Rectal smooth muscle tissue (tissue), 1 donor: ENCODE measurements around the gene PLEKHG3.

ENCODE experiments used
- H3K27ac ChIP-seq: one replicate; pipeline ENCODE4 v1.7.0; 2013; ENCODE audit warnings: low read depth, low read length, inconsistent platforms
- H3K27me3 ChIP-seq: one replicate; pipeline ENCODE4 v1.7.0; 2013; ENCODE audit warnings: low read length; ENCODE audit not compliant: control insufficient read depth, insufficient read depth
- H3K36me3 ChIP-seq: one replicate; pipeline ENCODE4 v1.7.0; 2013; ENCODE audit warnings: low read length; ENCODE audit not compliant: control insufficient read depth, insufficient read depth
- H3K4me1 ChIP-seq: one replicate; pipeline ENCODE4 v1.7.0; 2013; ENCODE audit warnings: low read length; ENCODE audit not compliant: control insufficient read depth, insufficient read depth
- H3K4me3 ChIP-seq: one replicate; pipeline ENCODE4 v1.7.0; 2013; ENCODE audit warnings: low read length
- H3K9ac ChIP-seq: one replicate; pipeline ENCODE4 v1.7.0; 2013; ENCODE audit warnings: low read length

PLEKHG3 gene

DNA sequence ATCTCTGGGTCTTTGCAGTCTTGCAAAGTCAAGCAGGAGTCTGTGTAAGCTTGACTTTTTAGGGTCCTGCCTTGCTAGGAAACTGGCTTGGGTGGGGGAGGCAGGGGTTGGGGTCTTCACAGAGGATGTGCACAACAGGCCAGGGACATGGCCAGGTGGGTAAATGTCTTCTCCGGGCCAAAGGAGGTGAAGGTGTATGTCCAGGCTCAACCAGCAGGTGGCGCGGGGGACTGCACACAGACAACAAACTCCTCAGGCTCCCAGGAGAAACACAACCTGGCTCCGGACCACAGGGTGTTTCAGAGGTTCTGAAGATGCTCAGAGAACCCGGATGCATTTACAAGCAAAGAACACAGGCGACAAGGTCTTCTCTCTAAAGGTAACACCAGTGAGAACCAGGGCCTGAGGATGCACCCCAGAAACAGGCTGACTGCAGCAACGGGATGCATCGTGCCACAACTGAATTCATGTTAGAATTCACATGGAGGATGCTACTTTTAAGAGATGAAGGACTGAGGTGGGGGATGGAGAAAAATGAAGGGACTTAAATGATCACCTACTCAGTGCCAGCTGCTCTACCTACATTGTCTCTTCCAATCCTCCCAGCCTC, 56.0 kb downstream of the PLEKHG3 start:
- Histone ChIP-seq H3K4me1 (peaks cover 41% of the 10 kb centered on the region), H3K27me3 (no peaks in the 10 kb centered on the region), H3K27ac (no peak overlapping the region), H3K36me3 (no peaks in the 10 kb centered on the region), H3K4me3 (no peak overlapping the region), H3K9ac (no peak overlapping the region)

DNA sequence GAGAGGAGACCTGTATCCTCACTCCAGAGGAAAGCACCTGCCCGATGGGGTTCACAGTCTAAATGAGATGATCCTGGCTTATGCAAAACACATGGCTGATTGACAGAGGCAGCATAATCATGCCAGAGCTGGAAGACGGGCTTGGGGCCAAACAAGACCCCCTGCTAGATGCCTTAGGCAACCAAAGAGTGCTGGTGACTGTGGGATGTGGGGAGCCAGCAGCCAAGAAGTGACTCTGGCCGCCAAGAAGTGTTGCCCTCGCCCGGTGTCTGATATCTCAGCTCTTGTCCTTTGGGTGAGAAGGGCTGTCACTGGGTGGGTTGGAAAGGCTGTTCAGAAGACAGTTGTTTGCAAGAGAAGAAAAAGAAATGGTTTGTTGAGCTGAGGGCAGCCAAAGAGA, 56.7 kb downstream of the PLEKHG3 start:
- H3K9ac ChIP-seq = no peak overlapping the region
- no peaks in the 10 kb centered on the region for H3K27me3 ChIP-seq
- H3K27ac ChIP-seq = no peak overlapping the region
- H3K36me3 ChIP-seq = no peaks in the 10 kb centered on the region
- H3K4me3 ChIP-seq = no peak overlapping the region
- peaks cover 37% of the 10 kb centered on the region for H3K4me1 ChIP-seq

DNA sequence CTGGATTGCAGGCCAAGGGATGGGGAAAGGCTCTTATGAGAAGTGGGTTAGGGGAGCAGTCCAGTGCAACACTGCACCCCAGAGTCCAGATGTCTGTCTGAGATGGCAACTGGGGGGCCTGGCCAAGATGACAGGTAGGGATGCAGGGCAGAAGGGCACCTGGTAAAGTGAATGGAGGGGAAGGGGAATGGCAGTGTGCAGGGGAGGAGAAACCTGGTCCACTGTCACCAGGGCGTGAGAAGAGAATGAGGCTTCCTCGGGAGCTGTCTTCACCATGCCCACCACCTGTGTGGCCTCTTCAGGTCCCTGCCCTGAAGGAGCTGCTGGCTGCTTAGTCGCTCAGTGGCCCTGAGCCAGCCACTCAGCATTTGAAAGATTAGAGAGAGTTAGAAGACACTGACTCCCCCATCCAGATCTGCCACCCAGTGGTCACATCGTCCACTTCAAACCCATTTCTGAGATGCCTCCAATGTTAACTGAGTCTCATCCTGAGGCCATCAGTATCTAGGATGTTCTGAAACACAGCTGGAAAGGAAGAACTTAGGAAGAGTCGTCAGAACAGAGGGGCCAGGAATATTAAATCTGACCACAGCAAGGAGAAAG, 57.3 kb downstream of the PLEKHG3 start:
- Histone ChIP-seq H3K36me3 (no peaks in the 10 kb centered on the region), H3K4me1 (peaks cover 36% of the 10 kb centered on the region), H3K4me3 (peak overlapping the region; percentile 2), H3K27ac (peak overlapping the region; percentile 84), H3K9ac (no peak overlapping the region), H3K27me3 (no peaks in the 10 kb centered on the region)

DNA sequence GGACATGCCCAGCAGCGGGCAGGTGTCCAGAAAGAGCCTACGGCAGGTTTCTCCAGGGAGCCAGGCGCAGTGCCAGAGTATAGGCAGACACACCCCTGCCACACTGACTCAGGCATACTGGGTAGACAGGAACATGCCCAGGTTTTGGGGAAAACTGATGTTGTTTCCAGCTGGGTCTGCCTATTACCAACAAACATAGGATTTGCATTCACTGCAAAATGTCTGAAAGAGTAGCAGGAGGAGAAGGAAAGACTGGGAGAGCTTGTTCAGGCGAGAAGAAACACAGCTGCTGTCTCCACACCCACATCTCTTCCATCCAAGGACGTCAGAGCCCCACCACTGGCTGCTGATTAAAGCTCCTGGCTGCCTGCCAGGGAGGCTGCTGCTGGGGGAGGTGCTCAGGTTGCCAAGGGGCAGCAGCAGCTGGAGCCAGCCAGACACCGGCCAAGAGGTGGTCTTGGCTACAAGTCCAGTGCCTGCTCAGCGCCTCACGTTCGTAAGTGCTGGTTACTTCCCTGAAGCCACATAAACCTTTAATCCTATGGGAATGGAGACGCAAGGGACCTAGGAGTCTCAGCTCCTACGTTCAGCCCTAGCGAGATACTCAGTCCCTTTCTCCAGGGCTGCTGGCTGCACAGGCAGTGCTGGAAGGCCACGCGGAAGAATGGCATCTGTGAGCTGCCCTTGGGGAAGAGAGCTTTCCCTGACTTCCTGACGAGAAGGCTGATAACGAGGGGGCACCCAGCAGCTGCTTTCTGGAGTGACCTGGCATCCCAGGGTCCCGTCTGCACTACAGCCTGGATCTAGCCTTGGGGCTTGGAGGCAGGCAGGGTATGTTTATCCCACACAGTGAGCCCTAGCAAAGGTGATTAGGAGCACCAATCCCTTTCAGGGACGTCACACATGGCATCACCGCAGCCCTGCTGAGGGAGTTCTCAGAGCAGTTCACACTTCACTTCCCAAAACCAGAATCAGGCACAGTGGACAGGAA, 58.1 kb downstream of the PLEKHG3 start:
- H3K4me3 ChIP-seq = peak overlapping the region; percentile 2
- no peaks in the 10 kb centered on the region for H3K36me3 ChIP-seq
- peaks cover 36% of the 10 kb centered on the region for H3K4me1 ChIP-seq
- H3K27me3 ChIP-seq = no peaks in the 10 kb centered on the region
- H3K9ac ChIP-seq = peak overlapping the region; percentile 19
- H3K27ac ChIP-seq = peak overlapping the region; percentile 84

DNA sequence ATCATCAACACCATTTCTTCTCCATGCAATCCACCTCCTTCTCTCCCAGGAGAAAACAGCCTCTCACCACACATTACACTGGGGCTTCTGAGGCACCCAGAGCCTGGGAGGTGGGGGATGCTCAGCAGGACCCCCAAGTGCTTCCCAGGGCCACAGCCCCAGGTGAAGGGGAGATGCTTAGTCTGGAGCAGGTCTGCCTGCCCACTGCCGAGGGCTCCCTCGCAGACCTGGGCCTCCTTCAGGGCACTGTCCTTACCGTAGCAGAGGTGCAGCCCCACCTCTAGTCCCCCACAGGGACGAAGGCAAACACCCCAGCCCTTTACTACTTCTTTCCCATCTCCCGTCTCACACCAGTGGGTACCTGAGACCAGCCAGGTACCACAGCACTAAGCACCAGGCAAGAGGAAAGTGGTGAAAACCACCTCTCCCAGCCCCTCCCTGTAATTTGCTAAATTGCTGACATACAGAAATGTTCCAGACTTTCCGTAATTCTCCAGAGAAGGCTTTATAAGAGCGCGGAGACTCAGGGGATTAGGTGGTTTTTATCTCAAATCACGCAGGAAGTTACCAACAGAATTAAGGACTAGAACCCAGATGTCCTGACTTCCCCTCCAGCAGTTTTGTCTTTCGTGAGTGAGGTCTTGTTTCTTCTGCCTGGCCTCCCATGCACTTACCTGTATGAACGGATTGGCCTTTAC, 59.0 kb downstream of the PLEKHG3 start:
- Histone ChIP-seq H3K9ac (no peak overlapping the region), H3K27me3 (no peaks in the 10 kb centered on the region), H3K36me3 (no peaks in the 10 kb centered on the region), H3K27ac (peak overlapping the region; percentile 84), H3K4me1 (peaks cover 32% of the 10 kb centered on the region), H3K4me3 (no peak overlapping the region)

DNA sequence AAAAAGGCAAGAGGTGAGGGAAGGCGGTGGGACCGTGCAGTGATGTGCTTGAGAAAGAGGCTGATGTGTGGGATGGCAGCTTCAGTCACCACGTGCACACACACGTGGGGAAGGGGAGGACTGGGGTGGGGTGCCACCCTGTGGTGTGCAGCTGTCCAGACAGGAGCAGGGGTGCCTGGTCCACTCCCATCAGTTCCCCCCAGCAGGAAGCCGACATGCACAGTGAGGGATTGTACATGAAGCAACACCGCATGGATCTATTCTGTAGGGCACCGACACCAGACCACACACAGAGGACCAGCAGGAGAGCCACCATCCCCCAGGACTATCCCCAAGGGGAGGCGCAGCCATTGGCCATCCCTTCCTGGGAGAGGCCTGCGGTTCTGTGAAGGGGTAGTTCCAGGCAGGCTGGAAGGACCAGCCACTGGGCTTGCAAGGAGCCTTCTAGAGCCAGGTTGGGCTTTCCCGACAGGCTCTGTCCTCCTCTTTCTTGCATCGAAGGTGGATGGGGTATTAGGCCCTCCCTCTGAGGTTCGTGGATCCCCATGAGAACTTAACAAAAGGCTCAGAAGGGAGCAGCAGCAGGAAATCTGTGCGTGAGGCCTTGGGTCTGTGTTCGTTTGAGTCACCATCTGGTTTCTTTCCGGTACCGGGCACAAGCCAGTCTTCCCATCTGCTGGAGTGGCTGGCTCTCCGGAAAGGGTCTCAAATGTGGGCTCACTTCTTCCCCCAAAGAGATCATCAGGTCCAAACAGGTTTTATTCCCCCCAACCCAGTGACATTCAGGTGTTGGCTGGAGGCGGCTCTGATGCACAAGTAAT, 59.8 kb downstream of the PLEKHG3 start:
- Histone ChIP-seq H3K9ac (no peak overlapping the region), H3K36me3 (no peaks in the 10 kb centered on the region), H3K27ac (peak overlapping the region; percentile 33), H3K27me3 (no peaks in the 10 kb centered on the region), H3K4me1 (peaks cover 24% of the 10 kb centered on the region), H3K4me3 (peak overlapping the region; percentile 54)

DNA sequence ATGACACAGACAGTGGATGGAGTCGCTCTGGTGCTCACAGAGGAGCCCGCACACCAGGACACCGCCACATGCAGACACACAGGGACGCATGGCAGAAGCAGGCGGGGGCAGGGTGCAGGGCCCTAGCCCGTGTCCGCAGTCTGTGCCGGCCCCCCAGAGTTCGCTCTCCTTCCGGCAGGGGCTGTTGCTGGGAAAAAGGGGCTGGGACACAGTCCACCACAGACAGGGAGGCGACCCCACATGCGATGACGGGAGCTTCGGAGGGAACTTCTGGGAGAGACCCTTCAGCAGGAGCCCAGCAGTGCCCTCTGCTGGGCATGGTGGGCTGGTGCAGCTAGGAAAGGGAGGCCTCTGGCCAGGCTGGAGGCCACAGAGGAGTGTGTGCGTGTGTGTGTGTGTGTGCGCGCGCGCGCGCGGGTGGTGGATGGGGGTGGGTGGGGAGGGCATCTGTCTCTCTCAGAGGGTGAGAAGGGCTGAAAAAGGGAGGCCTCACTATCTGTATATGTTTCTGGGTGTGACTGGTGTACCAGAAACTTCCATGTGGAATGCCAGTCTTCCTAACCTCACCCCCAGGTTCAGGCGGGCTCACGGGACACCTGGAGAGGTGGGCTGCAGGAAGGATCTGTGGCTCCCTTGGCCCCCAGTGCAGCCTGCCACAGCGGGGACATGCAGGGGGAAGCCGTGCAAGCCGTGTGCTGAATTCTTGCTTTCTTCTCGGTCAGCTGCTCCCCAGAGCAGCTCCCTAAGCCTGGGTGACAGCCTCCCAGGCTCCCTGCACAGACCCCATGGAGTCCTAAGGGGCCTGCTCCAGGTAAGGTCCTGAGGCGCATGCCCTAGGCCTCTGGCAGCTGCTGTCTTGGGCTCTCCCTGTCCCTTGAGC, 60.7 kb downstream of the PLEKHG3 start:
- Histone ChIP-seq H3K27me3 (no peaks in the 10 kb centered on the region), H3K4me3 (peak overlapping the region; percentile 54), H3K36me3 (no peaks in the 10 kb centered on the region), H3K9ac (no peak overlapping the region), H3K4me1 (peaks cover 23% of the 10 kb centered on the region), H3K27ac (peak overlapping the region; percentile 33)

DNA sequence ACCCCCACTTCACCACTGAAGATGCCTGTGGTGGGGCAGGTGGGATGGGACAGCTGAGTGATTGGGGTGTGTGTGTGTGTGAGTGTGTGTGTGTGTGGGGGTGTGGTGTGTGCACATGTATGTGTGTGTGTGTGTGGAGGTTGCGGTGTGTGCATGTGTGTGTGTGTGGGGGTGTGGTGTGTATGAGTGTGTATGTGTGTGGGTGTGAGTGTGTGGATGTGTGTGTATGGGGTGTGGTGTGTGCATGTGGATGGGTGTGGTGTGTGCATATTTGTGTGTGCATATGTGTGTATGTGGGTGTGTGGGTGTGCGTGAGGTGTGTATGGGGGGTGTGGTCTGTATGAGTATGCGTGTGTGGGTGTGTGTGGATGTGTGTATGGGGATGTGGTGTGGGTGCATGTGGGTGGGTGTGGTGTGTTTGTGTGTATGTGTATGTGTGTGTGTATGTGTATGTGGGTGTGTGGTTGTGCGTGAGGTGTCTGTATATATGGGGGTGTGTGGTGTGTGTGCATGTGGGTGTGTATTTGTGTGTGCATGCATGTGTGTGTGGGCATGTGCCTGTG, 61.6 kb downstream of the PLEKHG3 start:
- no peak overlapping the region for H3K4me3 ChIP-seq
- H3K27ac ChIP-seq = no peak overlapping the region
- no peaks in the 10 kb centered on the region for H3K36me3 ChIP-seq
- H3K27me3 ChIP-seq = no peaks in the 10 kb centered on the region
- H3K4me1 ChIP-seq = peaks cover 22% of the 10 kb centered on the region
- H3K9ac ChIP-seq = no peak overlapping the region

DNA sequence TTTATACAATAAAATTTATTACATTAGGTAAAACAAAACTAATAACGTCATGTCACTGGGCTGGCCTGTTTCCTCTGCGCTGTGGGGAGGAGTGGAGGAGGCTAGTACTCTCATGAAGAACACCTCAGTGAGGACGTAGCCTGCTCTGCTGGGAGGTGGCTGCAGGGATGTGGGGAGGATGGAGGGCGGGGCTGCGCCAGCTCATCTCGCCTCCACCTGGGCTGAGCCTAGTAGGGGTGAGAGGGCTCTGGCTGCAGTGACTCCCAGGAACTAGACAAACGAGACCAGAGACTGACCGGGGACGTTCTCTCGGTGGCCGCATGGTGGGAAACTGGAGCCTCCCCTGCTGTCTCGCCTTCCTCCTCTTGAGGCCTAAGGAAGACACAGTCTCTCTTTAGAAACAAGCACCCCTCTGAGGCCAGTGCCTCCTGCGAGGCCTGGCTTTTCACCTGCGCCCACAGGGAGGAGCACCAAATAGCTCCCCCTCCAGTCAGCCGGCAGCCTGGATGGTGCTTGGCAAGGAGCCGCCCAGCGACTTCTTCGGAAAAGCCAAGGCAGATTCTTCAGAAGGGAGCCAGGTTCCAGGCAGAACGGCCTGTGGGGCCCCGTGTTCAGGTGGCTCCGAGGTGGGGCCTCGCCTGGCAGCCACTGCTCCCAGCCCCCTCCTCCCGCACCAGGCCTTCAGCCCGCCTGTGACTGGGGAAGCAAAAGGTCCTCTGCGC, 62.4 kb downstream of the PLEKHG3 start:
- Histone ChIP-seq H3K4me1 (peaks cover 14% of the 10 kb centered on the region), H3K27me3 (no peaks in the 10 kb centered on the region), H3K9ac (no peak overlapping the region), H3K27ac (no peak overlapping the region), H3K36me3 (no peaks in the 10 kb centered on the region), H3K4me3 (no peak overlapping the region)

DNA sequence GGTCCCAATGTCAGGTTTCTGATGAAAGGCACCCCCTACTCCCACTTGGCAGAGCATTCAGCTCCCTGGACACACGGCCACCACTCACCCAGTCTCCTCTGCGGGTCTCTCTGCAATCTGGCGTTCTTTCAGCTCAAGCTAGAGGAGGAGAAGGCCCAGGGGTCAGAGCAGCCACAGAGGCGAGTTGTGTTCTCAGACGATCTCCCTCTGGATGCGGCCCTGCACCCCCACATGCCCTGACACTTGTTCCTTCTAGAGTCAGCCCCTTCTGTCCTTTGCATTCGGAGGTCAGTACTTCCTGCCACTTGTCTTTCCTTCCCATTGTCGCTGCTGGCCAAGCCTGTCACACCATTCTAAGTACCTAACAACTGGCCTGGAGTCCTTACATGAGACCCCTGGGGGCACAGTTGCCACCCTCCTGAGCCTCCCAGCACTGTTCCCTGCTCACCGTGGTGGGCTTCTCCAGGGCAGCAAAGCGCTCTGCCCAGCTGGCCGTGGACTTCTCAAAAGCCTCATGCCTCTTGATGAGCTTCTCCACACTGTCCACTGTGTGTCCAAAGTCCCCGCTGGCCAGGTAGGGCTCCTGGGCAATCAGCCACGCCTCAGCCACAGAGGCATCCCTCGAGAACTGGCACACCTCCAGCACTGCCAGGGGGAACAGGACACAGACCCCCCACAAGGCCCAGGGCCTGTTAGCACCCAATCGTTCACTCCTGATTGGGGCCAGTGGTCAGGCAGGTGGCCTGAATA, 63.2 kb downstream of the PLEKHG3 start:
- Histone ChIP-seq H3K27ac (no peak overlapping the region), H3K4me3 (no peak overlapping the region), H3K27me3 (no peaks in the 10 kb centered on the region), H3K4me1 (peaks cover 6% of the 10 kb centered on the region), H3K9ac (no peak overlapping the region), H3K36me3 (no peaks in the 10 kb centered on the region)
